HFF-Myc (cell line): ENCODE results near the gene BCAS4.

Source experiments
- DNase-seq: peaks from one replicate; pipeline ENCODE4 v3.0.0-alpha.2; 2011; ENCODE audit warnings: low read depth; ENCODE audit errors: extremely low read depth
- H3K4me3 ChIP-seq: replicated peaks from 2 replicates; pipeline ENCODE4 v1.5.1; 2011; ENCODE audit warnings: low read depth, mild to moderate bottlenecking, control low read depth, low read length
- CTCF ChIP-seq: IDR thresholded peaks from 2 replicates; pipeline ENCODE4 v1.5.1; 2012; ENCODE audit warnings: mild to moderate bottlenecking, low read depth, low read length, control low read depth; ENCODE audit errors: missing control alignments

Gene BCAS4

GRCh38 chr20:50854506-50855249 lies 59.8 kb downstream of the BCAS4 start:
- no peak overlapping the region for H3K4me3 ChIP-seq
- no peak for TF ChIP-seq CTCF
- DNase-seq = no peak

- H3K4me3 ChIP-seq = no peak overlapping the region
- no peak for DNase-seq
- no peak for TF ChIP-seq CTCF
These were observed 60.9 kb downstream of the BCAS4 start for GRCh38 chr20:50855498-50856474.

GRCh38 chr20:50856475-50857041 lies 61.7 kb downstream of the BCAS4 start:
- no peak for DNase-seq
- no peak overlapping the region for H3K4me3 ChIP-seq
- no peak for TF ChIP-seq CTCF

GRCh38 chr20:50857348-50857747 lies 62.5 kb downstream of the BCAS4 start:
- DNase-seq = no peak
- TF ChIP-seq CTCF = no peak
- no peak overlapping the region for H3K4me3 ChIP-seq

- no peak for DNase-seq
- no peak for TF ChIP-seq CTCF
These were observed 63.7 kb downstream of the BCAS4 start for GRCh38 chr20:50858525-50858924.

GRCh38 chr20:50859161-50859560 lies 64.3 kb downstream of the BCAS4 start:
- no peak overlapping the region for H3K4me3 ChIP-seq
- TF ChIP-seq CTCF = no peak
- DNase-seq = no peak

More at GRCh38 chr20:50858525-50858924, 63.7 kb downstream of the BCAS4 start:
- no peak overlapping the region for H3K4me3 ChIP-seq
